NB4 (cell line): ENCODE results near the gene KSR1.

Experiments
- DNase-seq: peaks from one replicate; pipeline ENCODE4 v3.0.0; 2010; ENCODE audit warnings: low read depth
- H3K4me3 ChIP-seq: one replicate; pipeline ENCODE4 v1.5.1; 2011; ENCODE audit warnings: mild to moderate bottlenecking, low read depth, low read length, moderate library complexity
- CTCF ChIP-seq: IDR thresholded peaks from one replicate; pipeline ENCODE4 v1.5.1; 2012; ENCODE audit warnings: low read depth, low read length
- MAX ChIP-seq: IDR thresholded peaks from 2 replicates; pipeline ENCODE4 v1.6.1; 2011; ENCODE audit warnings: low read depth, low read length
- MYC ChIP-seq: IDR thresholded peaks from 2 replicates; pipeline ENCODE4 v1.6.1; 2011; ENCODE audit warnings: low read depth, low read length
- POLR2A ChIP-seq: IDR thresholded peaks from 2 replicates; pipeline ENCODE4 v1.6.1; 2011; ENCODE audit warnings: mild to moderate bottlenecking; ENCODE audit not compliant: insufficient read length; ENCODE audit errors: extremely low read depth

Gene KSR1

GRCh38 chr17:27548369-27548768 is 92.1 kb downstream of the KSR1 start:
- TF ChIP-seq CTCF, result no peak
- no peak for TF ChIP-seq MYC
- no peak for TF ChIP-seq POLR2A
- no peak for TF ChIP-seq MAX
- H3K4me3 ChIP-seq, result no peak overlapping the region
- DNase-seq, result no peak

- no peak overlapping the region for H3K4me3 ChIP-seq
- TF ChIP-seq MYC (no peak), POLR2A (no peak), CTCF (no peak), MAX (no peak)
- DNase-seq, result no peak
These were observed 93.1 kb downstream of the KSR1 start for GRCh38 chr17:27549251-27549893.

- TF ChIP-seq CTCF, result no peak
- no peak for TF ChIP-seq POLR2A
- TF ChIP-seq MAX, result no peak
- TF ChIP-seq MYC, result no peak
- no peak for DNase-seq
- H3K4me3 ChIP-seq, result no peak overlapping the region
These were observed 94.2 kb downstream of the KSR1 start for GRCh38 chr17:27550291-27550930.

- no peak for DNase-seq
- H3K4me3 ChIP-seq, result no peak overlapping the region
- TF ChIP-seq POLR2A, result no peak
These were observed 94.8 kb downstream of the KSR1 start for GRCh38 chr17:27550974-27551505.

- no peak for DNase-seq
- no peak overlapping the region for H3K4me3 ChIP-seq
- no peak for TF ChIP-seq CTCF
- no peak for TF ChIP-seq MAX
- TF ChIP-seq MYC, result no peak
- TF ChIP-seq POLR2A, result no peak
These were observed 95.5 kb downstream of the KSR1 start for GRCh38 chr17:27551701-27552248.

GRCh38 chr17:27552276-27552732 is 96.1 kb downstream of the KSR1 start:
- H3K4me3 ChIP-seq, result no peak overlapping the region
- TF ChIP-seq CTCF (no peak), MAX (no peak), POLR2A (no peak), MYC (no peak)
- peak; percentile 73 for DNase-seq
